ENCODE results near the gene OR2T33. TPM values are rescaled to one million over a fixed set of nuclear protein-coding genes. Genes with fewer than 3 reads are reported as not detected.

Gene OR2T33
- total RNA-seq, 2 experiments from 2014 or later, result not detected

- POLR2A ChIA-PET, result interaction anchor here (0.6 kb wide), 1 partner anchor 146 kb away, joined by 4 read pairs; no protein-coding TSS in a partner anchor
- Mint-ChIP-seq H3K4me3 (no peak within 1 kb of the TSS), H3K36me3 (ENCODE audit: low read depth) (no peaks in the 10 kb centered on the region), H3K9me3 (ENCODE audit: low read depth) (no peaks in the 10 kb centered on the region), H3K4me1 (no peaks in the 10 kb centered on the region), H3K27me3 (peaks cover 13% of the 10 kb centered on the region), H3K27ac (no peak within 1 kb of the TSS)
- ATAC-seq, result no peak
- DNase-seq, result no peak
- CTCF ChIA-PET, result no interaction called here
- intact Hi-C loops (cut with DNase I, micrococcal nuclease), result no loop called here
These were observed 46.7 kb downstream of the OR2T33 start, which contains the start of gene OR2M4 for GRCh38 chr1:248231117-248231516. Gene OR2M4, plus strand, starts transcription at chr1:248231417. Its CDS starts 7,512 bp downstream, at chr1:248238929.

GRCh38 chr1:248229360-248229908, 48.3 kb downstream of the OR2T33 start:
- intact Hi-C loops (cut with DNase I, micrococcal nuclease), result no loop called here
- no peak overlapping the region for H3K4me3 Mint-ChIP-seq
- POLR2A ChIA-PET, result no interaction called here
- ATAC-seq (no peak), DNase-seq (no peak)
- H3K36me3 Mint-ChIP-seq (ENCODE audit: low read depth), result no peaks in the 10 kb centered on the region
- no peaks in the 10 kb centered on the region for H3K9me3 Mint-ChIP-seq (ENCODE audit: low read depth)
- H3K27ac Mint-ChIP-seq, result no peak overlapping the region
- no peaks in the 10 kb centered on the region for H3K4me1 Mint-ChIP-seq
- peaks cover 11% of the 10 kb centered on the region for H3K27me3 Mint-ChIP-seq
- CTCF ChIA-PET, result no interaction called here

- H3K9me3 Mint-ChIP-seq (ENCODE audit: low read depth), result no peaks in the 10 kb centered on the region
- peaks cover 6% of the 10 kb centered on the region for H3K27me3 Mint-ChIP-seq
These were observed 52.2 kb downstream of the OR2T33 start for GRCh38 chr1:248225537-248225936.

More at GRCh38 chr1:248225537-248225936, 52.2 kb downstream of the OR2T33 start:
- no peaks in the 10 kb centered on the region for H3K36me3 Mint-ChIP-seq (ENCODE audit: low read depth)
- ChIA-PET POLR2A (no interaction called here), CTCF (no interaction called here)
- H3K27ac Mint-ChIP-seq, result no peak overlapping the region
- intact Hi-C loops (cut with DNase I, micrococcal nuclease), result no loop called here
- no peaks in the 10 kb centered on the region for H3K4me1 Mint-ChIP-seq
- ATAC-seq, result no peak
- no peak for DNase-seq
- no peak overlapping the region for H3K4me3 Mint-ChIP-seq

Other genes with a start within 250 kb of the OR2T33 start
- gene OR2L2, start 247.9 kb downstream of the OR2T33 start, total RNA-seq, result under 1 TPM; 0.11 to 0.12 TPM
- gene OR2L3, start 231.1 kb downstream of the OR2T33 start, total RNA-seq, result not detected
- gene OR2L13, start 182.8 kb downstream of the OR2T33 start, total RNA-seq, result not detected
- not detected for gene OR2M5, start 132.8 kb downstream of the OR2T33 start, total RNA-seq
- gene OR2M2, start 103.2 kb downstream of the OR2T33 start, total RNA-seq, result not detected
- gene OR2M3, start 80.7 kb downstream of the OR2T33 start, total RNA-seq, result not detected
- not detected for gene OR2M4, start 46.6 kb downstream of the OR2T33 start, total RNA-seq
- not detected for gene OR2T12, start 25.4 kb upstream of the OR2T33 start, total RNA-seq
- not detected for gene OR2M7, start 46.6 kb upstream of the OR2T33 start, total RNA-seq
- gene OR14C36, start 70.8 kb upstream of the OR2T33 start, total RNA-seq, result not detected
- gene OR2T4, start 83.7 kb upstream of the OR2T33 start, total RNA-seq, result not detected
- not detected for gene OR2T6, start 97.8 kb upstream of the OR2T33 start, total RNA-seq
- gene OR2T1, start 125.1 kb upstream of the OR2T33 start, total RNA-seq, result not detected
- not detected for gene OR2T2, start 167.7 kb upstream of the OR2T33 start, total RNA-seq
- gene OR2T3, start 195.4 kb upstream of the OR2T33 start, total RNA-seq, result not detected
- gene OR2T5, start 210.6 kb upstream of the OR2T33 start, total RNA-seq, result not detected
- not detected for gene OR2G6, start 230.1 kb upstream of the OR2T33 start, total RNA-seq

All from activated CD4-positive, alpha-beta T cell treated with anti-CD3 and anti-CD28 coated beads for 36 hours (primary cell).